Type B pancreatic cell (in vitro differentiated cells): ENCODE results near the gene DENND10. TPM values are rescaled to one million over a fixed set of nuclear protein-coding genes. Genes with fewer than 3 reads are reported as not detected.

Experiments used
- DNase-seq: peaks from one replicate; pipeline ENCODE4 v3.0.0; 2021; ENCODE audit warnings: mixed read lengths; ENCODE audit not compliant: unreplicated experiment; ENCODE audit errors: extremely low spot score
- H3K27ac Mint-ChIP-seq: 2 replicates; pipeline ENCODE4 v1.8.0; 2021; ENCODE audit warnings: mild to moderate bottlenecking, mixed read lengths
- H3K27me3 Mint-ChIP-seq: 2 replicates; pipeline ENCODE4 v1.8.0; 2021; ENCODE audit warnings: mixed read lengths
- H3K36me3 Mint-ChIP-seq: 2 replicates; pipeline ENCODE4 v1.8.0; 2021; ENCODE audit warnings: mixed read lengths
- H3K4me1 Mint-ChIP-seq: one replicate; pipeline ENCODE4 v1.8.0; 2021; ENCODE audit warnings: mixed read lengths; ENCODE audit not compliant: unreplicated experiment
- H3K4me3 Mint-ChIP-seq: 2 replicates; pipeline ENCODE4 v1.8.0; 2021; ENCODE audit warnings: mild to moderate bottlenecking, mixed read lengths
- H3K9me3 Mint-ChIP-seq: 2 replicates; pipeline ENCODE4 v1.8.0; 2021; ENCODE audit warnings: mixed read lengths
- total RNA-seq: library from RNA; stranded (reverse); gene quantifications from 2 replicates; pipeline ENCODE4 v1.2.1, GENCODE V29; 2021; ENCODE audit warnings: low replicate concordance
- TF ChIP-seq, protein P1 (sequence below): fragments of 200-600 bp; sonication (generic); conservative IDR thresholded peaks from 2 replicates; pipeline ENCODE4 v1.5.0; 2021; ENCODE audit warnings: antibody characterized with exemption, mild to moderate bottlenecking

The DENND10 gene
- total RNA-seq, 1 donor from 2014 or later: 39.4 TPM

DNA sequence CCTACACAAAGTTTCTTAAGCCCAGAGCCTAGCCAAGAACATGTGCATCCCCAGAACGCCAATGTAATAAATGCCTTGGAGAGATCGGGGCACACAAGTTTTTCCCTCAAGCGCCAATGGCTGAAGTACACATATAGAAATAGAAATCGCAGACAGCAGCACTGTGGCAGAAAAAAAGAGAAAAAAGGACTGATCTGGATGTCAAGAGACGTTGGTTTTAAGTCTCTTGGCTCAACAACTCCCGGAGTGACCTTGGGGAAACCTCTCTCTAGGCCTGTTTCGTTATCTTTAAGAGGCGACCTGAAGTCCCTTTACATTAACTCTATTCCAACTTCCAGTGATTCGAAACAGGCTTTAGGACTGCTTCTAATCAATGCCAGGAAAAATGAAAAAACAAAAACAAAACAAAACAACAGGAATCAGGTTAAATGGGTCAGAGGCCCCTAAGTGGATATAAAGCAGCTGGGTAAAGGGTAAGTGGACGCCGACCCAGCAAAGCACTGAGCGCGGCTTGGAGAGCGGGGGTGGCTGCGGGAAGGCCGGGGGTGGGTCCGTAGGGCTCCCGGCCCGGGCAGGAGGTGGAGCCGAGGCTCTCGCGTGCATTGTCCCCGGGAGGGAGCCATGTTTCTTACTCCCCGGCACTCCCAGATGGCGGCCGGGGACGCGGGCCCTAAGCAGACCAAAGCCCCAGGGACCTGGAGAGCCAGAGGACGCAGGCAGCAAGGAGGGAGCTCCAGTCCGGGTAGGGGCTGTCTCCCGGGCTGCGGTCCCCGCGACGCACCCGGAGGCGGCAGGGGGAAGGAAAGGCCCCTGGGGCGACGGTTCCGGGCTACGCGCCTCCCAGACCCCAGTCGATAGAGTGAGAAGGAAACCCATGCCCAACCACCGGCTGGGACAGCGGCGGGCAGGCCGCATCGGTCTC is 24.1 kb upstream of the DENND10 start:
- no peaks in the 10 kb centered on the region for H3K9me3 Mint-ChIP-seq
- peaks cover 13% of the 10 kb centered on the region for H3K36me3 Mint-ChIP-seq
- peak; percentile 77 for DNase-seq
- H3K4me3 Mint-ChIP-seq: peak overlapping the region; percentile 96
- peaks cover 5% of the 10 kb centered on the region for H3K27me3 Mint-ChIP-seq
- TF ChIP-seq, protein P1, sequence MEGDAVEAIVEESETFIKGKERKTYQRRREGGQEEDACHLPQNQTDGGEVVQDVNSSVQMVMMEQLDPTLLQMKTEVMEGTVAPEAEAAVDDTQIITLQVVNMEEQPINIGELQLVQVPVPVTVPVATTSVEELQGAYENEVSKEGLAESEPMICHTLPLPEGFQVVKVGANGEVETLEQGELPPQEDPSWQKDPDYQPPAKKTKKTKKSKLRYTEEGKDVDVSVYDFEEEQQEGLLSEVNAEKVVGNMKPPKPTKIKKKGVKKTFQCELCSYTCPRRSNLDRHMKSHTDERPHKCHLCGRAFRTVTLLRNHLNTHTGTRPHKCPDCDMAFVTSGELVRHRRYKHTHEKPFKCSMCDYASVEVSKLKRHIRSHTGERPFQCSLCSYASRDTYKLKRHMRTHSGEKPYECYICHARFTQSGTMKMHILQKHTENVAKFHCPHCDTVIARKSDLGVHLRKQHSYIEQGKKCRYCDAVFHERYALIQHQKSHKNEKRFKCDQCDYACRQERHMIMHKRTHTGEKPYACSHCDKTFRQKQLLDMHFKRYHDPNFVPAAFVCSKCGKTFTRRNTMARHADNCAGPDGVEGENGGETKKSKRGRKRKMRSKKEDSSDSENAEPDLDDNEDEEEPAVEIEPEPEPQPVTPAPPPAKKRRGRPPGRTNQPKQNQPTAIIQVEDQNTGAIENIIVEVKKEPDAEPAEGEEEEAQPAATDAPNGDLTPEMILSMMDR: no peak
- H3K27ac Mint-ChIP-seq: peak overlapping the region; percentile 100
- H3K4me1 Mint-ChIP-seq: peaks cover 22% of the 10 kb centered on the region

DNA sequence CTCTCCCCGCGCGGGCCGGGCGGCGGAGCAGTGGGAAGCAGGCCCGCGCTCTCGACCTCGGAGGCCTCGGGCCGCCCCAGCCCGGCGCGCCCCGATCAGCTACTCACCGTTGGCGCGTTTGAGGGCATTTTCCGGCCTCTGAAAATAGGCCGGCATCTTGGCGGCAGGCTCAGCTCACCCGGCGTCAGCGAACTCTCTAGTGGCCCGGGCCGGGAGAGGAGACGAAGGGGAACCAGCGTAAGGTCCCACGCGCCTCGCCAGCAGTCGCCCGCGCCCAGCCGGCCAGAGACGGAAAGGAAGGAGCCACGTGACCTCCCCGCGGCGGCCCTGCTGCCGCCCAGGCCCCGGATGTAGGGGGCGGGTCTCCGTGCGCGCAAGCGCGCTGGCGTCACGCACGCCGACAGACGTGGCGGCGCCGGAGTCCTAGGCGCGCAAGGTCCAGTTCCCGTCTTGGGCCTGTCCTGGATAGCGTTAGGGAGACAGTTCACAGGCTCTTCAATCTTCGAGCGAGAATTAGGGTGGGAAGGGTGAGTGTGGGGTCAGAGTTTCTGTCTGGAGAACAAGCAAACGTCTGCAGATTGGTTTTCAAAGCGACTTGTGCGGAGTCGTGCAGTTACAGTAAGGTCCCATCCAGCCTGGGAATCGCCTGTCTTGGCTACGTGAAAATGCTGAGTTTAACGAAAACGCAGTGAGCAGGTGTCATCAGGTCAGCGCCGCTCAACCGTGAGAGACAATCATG is 23.2 kb upstream of the DENND10 start, which contains the start of gene EIF3A:
EIF3A (minus strand) TSS at position 297 of the 739 bp plus-strand sequence; CDS start at position 156, 141 bp downstream.
- DNase-seq: peak; percentile 96
- Mint-ChIP-seq H3K36me3 (peaks cover 13% of the 10 kb centered on the region), H3K27ac (peak within 1 kb of the TSS; percentile 100), H3K4me1 (peaks cover 25% of the 10 kb centered on the region), H3K9me3 (no peaks in the 10 kb centered on the region), H3K4me3 (peak within 1 kb of the TSS; percentile 96), H3K27me3 (peaks cover 5% of the 10 kb centered on the region)
- TF ChIP-seq, protein P1: no peak

DNA sequence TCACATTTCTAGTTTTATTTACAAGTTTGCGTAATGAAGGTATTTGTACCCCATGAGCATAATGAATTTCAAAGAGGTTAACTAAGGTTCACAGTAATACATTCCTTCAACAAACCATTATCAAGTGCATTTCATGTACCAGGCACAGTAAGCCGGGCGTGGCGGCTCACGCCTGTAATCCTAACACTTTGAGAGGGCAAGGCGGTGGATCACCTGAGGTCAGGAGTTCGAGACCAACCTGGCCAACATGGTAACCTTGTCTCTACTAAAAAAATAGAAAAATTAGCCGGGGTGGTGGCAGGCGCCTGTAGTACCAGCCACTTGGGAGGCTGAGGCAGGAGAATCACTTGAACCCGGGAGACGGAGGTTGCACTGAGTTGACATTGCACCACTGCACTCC is 19.0 kb upstream of the DENND10 start:
- no peak for DNase-seq
- H3K36me3 Mint-ChIP-seq: no peaks in the 10 kb centered on the region
- H3K27ac Mint-ChIP-seq: no peak overlapping the region
- TF ChIP-seq, protein P1: no peak
- peaks cover 9% of the 10 kb centered on the region for H3K27me3 Mint-ChIP-seq
- peaks cover 12% of the 10 kb centered on the region for H3K4me1 Mint-ChIP-seq
- H3K4me3 Mint-ChIP-seq: no peak overlapping the region
- H3K9me3 Mint-ChIP-seq: no peaks in the 10 kb centered on the region

DNA sequence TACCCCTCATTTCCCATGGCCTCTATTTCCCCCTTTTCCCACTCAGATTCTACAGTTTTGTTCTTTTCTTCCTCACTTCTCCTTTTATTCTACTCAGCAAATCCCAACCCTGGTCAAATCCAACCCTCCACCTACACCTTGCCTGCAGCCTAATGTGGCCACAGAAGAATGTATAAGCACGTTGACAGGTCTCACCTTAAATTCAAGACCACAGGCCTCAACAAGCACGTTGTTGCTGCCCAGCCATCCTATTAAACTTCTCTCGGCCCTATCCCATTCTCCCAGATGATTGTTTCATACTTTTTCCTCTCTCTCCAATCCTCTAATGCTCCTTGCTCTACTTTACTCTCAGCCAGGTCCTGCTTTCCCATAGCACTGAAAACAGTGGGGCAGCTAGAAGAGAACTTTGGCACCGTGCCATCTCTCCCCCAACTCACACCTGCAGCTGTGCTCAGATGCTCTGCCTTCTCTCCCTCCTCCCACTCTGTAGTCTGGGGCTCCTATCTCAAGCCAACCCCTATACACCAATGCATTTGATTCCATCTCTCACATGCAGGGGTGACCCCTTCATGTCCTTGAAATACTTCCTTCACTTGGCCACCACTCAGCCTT is 16.5 kb upstream of the DENND10 start:
- DNase-seq: no peak
- TF ChIP-seq, protein P1: no peak
- Mint-ChIP-seq H3K36me3 (no peaks in the 10 kb centered on the region), H3K4me1 (peaks cover 3% of the 10 kb centered on the region), H3K4me3 (no peak overlapping the region), H3K9me3 (no peaks in the 10 kb centered on the region), H3K27me3 (peaks cover 3% of the 10 kb centered on the region), H3K27ac (peak overlapping the region; percentile 22)

DNA sequence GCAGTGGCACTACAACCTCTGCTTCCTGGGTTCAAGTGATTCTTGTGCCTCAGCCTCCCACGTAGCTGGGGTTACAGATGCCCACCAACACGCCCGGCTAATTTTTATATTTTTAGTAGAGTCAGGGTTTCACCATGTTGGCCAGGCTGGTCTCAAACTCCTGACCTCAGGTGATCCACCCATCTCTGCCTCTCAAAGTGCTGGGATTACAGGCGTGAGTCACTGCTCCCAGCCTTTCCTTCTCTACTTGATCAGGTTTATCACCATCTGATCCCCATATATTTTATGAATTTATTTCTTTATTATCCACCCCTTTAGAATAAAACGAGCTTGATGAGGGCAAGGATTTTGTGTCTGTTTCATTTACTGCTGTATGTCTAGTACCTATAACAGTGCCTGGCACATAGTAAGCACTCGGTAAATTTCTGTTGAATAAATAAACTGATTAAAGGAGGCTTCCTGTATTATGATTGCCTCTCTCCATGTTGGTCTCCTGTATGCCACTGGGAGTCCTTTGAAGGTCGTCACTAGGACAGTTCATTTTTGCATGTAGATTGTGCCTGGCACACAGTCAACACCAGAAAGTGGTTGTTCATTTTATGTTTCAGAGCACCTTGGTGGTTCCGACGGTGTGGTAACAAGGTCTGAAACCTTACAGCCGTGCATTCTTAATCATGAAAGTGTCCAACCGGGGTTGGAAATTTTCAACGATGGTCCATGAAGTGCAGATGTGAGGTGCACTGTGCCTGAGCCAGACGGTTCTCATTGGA is 13.7 kb upstream of the DENND10 start:
- Mint-ChIP-seq H3K9me3 (no peaks in the 10 kb centered on the region), H3K27me3 (peaks cover 3% of the 10 kb centered on the region), H3K27ac (no peak overlapping the region), H3K4me3 (no peak overlapping the region), H3K36me3 (no peaks in the 10 kb centered on the region), H3K4me1 (peaks cover 3% of the 10 kb centered on the region)
- DNase-seq: no peak
- TF ChIP-seq, protein P1: no peak
